NB4 (cell line): Measurements from ENCODE around the gene CXXC1.
"Not testable (repeated sequence)": the region's sequence is repeated elsewhere in the genome, so short reads cannot be mapped to it uniquely, and the experiment has no call there.

Experiments used
- DNase-seq: peaks from one replicate; pipeline ENCODE4 v3.0.0; 2010; ENCODE audit warnings: low read depth
- H3K4me3 ChIP-seq: one replicate; pipeline ENCODE4 v1.5.1; 2011; ENCODE audit warnings: mild to moderate bottlenecking, low read depth, low read length, moderate library complexity
- CTCF ChIP-seq: IDR thresholded peaks from one replicate; pipeline ENCODE4 v1.5.1; 2012; ENCODE audit warnings: low read depth, low read length
- MAX ChIP-seq: IDR thresholded peaks from 2 replicates; pipeline ENCODE4 v1.6.1; 2011; ENCODE audit warnings: low read depth, low read length
- MYC ChIP-seq: IDR thresholded peaks from 2 replicates; pipeline ENCODE4 v1.6.1; 2011; ENCODE audit warnings: low read depth, low read length
- POLR2A ChIP-seq: IDR thresholded peaks from 2 replicates; pipeline ENCODE4 v1.6.1; 2011; ENCODE audit warnings: mild to moderate bottlenecking; ENCODE audit not compliant: insufficient read length; ENCODE audit errors: extremely low read depth

Gene CXXC1

GRCh38 chr18:50310080-50310479 lies 22.6 kb upstream of the CXXC1 start:
- H3K4me3 ChIP-seq = no peak overlapping the region
- DNase-seq = no peak
- TF ChIP-seq CTCF (no peak), MYC (no peak)

- DNase-seq = not testable (repeated sequence)
Measured at GRCh38 chr18:50308851-50309250, 21.4 kb upstream of the CXXC1 start.

GRCh38 chr18:50307738-50308470 lies 20.4 kb upstream of the CXXC1 start:
- TF ChIP-seq MYC (peak; percentile 92), MAX (peak; percentile 88), CTCF (no peak), POLR2A (no peak)
- DNase-seq = peak; percentile 97
- peak overlapping the region; percentile 77 for H3K4me3 ChIP-seq

More at GRCh38 chr18:50308851-50309250, 21.4 kb upstream of the CXXC1 start:
- H3K4me3 ChIP-seq = peak overlapping the region; percentile 77

- no peak for TF ChIP-seq MAX
- no peak for TF ChIP-seq POLR2A
- no peak for TF ChIP-seq CTCF
- no peak for TF ChIP-seq MYC
- H3K4me3 ChIP-seq = peak overlapping the region; percentile 77
- no peak for DNase-seq
Measured at GRCh38 chr18:50307400-50307737, 19.9 kb upstream of the CXXC1 start.

- no peak for TF ChIP-seq POLR2A
- no peak for TF ChIP-seq MAX
- TF ChIP-seq MYC = no peak
- no peak for TF ChIP-seq CTCF
- peak; percentile 65 for DNase-seq
- H3K4me3 ChIP-seq = peak overlapping the region; percentile 77
Measured at GRCh38 chr18:50306944-50307343, 19.5 kb upstream of the CXXC1 start.

GRCh38 chr18:50301074-50301473 lies 13.6 kb upstream of the CXXC1 start:
- TF ChIP-seq MAX (no peak), CTCF (no peak)
- DNase-seq = no peak
- H3K4me3 ChIP-seq = no peak overlapping the region
